ENCODE data around the gene HOXD12.

Gene HOXD12

GRCh38 chr2:176099728-176100546, at the start of gene HOXD12:
Gene HOXD12, plus strand, starts transcription at chr2:176099795. Its CDS starts 7 bp downstream, at chr2:176099802.
- no peak for DNase-seq

DNA sequence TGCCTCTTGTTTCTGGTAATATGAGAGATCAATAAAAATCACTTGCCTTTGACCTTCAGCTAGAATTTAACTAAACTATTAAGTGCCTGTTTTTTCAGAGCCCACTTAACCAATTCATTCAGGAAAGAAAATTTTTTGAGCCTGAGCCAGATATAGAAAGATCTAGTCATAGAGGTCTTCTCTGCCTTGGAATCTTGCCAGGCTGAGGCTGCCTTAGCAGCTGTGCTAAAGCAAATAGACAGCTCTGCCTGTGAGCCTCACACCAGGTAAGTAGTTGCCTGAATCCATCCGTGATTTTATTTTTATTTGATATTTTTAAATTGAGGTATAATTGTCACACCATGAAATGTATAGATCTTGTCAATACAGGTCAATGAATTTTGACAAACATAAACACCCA, 43.2 kb upstream of the HOXD12 start:
- peak; percentile 26 for DNase-seq

GRCh38 chr2:176063958-176064357, 35.6 kb upstream of the HOXD12 start:
- no peak for DNase-seq

DNA sequence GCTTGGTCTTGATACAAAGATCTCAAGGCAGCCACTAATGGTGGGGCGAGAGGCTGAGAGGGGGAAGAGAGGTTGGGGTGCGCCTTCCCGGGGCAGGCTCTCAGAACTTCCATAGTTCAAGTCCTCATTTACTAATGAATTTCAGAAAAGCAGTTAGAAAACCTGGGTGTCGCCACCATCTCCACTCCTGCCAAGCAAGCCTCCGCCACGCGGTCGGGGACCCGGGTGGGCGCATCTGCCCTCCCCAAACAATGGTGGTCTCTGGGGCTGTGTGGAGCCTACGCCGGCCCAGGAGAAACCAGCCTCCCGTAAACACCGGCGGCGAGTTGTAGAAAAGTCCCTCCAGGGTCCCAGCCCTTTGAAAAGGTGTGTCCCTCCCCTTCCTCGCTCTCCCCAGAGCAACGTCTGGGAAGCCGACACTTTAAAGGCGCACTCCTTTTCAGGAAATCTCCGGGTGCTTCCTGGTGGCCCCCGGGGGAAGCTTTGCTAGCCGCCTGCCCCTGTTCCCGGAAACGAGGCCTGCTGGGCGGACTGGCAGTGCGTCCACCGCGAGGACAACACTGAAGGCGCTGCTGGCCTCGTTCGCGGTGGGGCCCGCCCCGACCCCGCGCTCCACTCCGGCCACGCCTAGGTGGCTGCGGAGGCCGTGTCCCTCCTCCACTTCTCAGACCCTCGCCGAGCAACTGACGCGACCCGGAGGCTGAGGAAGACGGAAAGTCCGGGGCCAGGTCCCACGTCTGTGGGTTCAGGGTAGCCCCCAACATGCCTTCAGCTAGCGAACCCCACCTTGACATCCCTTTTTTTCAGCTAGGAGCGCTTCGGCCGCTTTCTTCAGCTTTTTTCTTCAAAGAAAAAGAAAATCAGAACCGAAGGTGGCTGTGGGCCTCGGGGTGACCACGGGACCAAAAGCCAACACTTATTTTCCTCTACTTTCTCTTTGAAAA, 32.7 kb upstream of the HOXD12 start:
- DNase-seq = no peak

DNA sequence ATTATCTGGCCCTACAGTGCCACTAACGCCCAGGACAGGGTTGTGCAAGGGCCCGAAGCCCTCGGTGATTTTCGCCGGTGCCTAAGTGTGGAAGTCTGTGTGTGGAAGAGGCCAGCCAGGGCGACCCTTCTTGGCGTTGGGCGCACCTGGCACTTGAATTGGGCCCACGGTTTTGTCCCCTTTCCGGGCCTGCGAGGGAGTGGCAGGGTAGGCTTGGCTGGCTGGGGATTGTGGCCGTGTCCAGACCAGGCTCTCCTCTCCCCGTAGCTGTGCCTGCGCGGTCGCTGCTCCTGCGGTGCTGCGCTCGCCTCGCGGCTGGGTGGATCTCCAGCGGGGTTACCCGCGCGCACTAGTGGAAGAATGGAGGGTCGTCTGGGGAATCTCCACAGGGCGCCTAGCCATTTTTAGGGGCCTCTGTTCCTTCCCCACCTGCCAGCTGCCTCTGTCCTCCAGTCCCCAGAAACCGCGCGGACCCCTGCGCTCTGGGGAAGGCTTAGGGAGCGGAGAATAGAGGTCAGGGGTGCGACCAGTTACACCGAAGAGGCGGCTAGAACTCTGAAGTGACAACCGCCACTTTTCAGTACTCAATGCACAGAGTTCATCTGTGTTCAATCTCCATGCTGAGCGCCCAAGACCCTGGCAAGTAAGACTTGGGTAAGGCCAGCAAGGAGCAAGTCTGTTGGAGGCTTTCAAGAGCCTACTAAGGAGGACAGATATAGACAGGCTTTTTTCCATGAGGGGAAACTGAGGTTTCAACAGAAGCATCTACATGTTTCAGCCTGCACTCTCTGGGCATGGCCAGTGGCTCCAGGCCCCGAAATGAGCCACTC, 31.8 kb upstream of the HOXD12 start:
- no peak for DNase-seq

GRCh38 chr2:176068419-176068832, 31.2 kb upstream of the HOXD12 start:
- DNase-seq = no peak

DNA sequence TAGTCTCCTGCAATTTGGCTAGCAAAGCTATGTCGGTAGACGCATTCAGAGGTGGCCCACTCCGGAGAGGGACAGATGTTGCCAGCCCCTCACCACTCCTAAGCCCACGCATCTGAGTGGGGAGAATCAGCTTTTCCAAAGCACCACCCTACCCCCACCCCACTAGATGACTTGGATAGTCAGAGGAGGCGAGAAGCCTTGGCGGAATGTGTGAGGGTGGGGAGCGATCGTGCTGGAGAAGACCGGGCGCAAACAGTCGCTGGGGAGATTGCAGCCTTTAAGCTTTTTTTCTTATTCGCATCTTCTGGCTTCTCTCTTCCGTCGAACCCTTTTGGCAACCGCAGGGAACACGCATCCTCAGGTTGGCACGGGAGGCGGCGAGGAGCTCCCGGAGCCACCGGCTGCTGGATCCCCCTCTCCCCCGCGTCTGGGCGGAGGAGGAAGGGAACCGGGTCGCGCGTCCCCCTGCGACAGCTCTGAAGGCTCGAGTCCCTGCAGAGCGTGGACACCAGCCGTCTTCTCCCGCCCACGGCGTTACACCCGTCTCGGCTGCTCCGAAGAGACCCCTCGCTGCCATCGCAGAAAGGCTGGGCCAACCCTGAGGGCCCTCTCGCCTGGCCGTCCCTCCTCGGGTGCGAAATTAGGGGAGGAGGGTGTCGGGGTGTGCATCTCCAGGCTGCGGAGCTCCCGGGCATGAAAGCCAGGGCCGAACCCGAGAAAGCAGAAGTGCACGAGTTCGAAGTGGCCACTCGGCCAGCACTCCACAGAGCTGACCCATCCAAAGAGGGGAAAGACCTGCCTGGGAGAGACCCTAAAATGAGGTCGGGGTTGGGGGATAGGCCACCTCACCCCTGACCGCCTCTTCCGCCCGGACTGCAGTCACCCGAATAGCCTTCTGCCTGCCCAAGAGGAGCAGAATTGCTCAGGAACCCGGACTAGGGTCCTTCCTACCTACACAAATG, 28.0 kb upstream of the HOXD12 start:
- no peak for DNase-seq

DNA sequence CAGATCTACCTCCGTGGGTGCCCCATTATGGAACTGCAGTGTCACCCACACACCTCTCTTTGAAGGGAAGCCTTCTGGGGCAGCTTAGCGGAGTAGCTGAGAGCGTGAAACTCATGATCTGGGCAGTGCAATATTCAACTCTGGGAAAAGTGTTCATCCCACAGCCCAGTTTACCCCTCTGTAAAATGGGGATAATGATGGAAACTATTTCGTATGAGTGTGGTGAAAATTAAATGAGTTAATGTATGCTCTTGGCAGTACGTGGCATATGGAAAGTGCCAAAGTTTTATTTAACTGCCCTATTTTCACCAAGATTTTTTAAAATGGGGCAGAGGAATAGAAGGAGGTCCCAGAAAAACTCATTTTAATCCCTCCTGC, 27.3 kb upstream of the HOXD12 start:
- DNase-seq = no peak

DNA sequence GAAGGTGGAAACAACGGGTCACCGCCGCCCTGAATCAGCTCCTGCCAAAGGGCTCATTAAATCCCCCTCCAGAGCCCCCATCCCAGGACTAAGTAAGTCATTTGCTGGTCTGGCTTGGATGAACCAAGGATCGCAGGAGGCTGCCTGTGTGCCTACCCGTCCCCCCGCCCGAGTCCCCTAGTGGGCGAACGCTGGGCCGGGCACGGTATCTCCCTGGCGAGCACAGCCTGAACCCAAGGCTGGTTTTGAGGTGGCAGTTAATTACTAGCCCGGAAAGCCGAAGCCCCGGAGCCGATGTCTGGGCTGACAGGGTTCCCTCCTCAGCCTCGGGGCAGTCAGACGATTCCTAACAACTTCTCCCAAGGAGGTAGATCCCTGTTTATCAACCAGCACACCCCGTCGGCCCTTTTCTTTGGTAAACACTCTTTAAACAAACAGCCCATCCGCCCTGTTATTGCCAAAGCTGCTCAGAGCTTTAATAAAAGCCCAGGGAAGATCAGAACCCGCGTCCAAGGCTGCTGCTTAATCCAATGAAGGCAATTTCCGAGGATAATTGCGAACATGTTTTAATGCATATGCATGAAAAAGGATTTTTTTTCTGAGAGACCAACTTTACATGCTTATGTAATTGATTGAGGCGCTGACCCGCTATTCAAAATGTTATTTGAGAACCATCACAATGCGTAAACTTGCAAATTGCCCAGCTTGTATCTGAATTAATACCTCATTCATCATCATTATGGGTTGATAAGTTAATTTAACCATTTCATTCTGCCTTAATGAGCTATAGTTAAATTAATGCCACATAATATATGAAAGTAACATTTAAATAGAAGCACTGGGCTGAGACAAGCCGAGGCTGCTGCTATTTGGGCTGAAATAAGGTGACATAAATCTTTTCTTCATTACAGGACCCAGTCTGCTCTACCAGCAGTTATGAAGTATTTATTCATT, 26.4 kb upstream of the HOXD12 start:
- DNase-seq = no peak

DNA sequence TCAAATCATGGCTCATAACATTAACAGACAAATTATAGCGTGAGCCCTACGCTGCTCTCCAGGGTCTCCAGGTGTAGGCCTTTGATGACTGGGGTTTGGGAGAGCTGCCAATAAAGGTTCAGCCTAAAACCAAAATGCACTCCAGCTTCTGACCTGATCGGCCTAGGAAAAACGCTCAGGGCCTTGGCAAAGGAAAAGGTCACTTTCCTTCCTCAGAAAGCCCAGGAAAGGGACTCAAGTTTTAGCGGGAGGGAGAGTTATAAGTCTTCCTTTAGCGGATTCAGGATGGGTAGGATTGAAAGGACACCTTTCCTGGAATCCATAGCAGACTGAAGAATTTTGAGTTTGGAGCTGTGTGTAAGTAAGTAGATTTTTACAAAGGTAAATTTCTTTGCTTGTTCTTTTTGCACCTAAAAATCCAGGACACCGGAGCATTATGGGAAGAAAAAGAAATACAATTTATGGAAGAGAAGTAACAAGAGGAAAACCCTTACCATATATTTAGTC, 24.6 kb upstream of the HOXD12 start:
- no peak for DNase-seq

DNA sequence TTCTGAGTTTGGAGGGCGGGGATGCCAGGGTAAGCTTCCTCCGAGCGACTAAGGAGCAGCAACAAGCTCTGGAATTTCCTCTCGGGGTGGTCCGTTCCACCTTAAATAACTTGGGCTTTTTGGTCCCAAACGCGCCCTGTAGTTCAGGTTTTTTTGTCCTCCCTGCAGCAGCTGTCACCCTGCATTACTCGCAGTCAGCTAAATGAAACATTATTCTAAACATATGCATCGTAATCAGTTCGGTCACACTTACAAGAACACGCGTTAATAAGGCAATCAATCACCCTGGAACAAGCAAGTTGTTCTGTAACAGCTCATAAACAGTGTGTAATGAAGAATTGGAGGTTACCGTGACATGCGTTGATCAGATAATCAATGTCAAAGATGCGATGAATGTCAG, 24.1 kb upstream of the HOXD12 start:
- DNase-seq = no peak

DNA sequence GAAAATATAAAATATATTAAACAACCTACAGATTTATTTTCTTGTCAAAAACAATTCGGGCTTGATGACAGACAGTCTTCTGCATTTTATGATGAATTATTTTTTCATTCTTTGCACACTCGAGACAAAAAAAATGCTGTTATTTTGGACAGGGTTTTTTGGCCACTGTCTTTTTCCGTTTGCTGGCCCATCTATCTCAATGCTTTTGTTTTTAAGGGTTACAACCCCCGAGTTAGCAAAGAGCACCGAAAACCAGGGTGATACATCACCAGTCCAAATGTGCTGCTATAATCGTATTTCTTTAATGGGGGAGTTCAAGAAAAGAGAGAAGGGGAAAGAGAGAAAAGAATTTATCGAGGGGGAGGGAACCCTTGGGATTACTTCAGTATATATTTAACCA, 23.5 kb upstream of the HOXD12 start:
- DNase-seq = no peak

GRCh38 chr2:176076796-176077195, 22.8 kb upstream of the HOXD12 start:
- DNase-seq = no peak

- DNase-seq = no peak
Observed at GRCh38 chr2:176078541-176079284, 20.9 kb upstream of the HOXD12 start.

GRCh38 chr2:176079285-176079830, 20.2 kb upstream of the HOXD12 start:
- DNase-seq = no peak

DNA sequence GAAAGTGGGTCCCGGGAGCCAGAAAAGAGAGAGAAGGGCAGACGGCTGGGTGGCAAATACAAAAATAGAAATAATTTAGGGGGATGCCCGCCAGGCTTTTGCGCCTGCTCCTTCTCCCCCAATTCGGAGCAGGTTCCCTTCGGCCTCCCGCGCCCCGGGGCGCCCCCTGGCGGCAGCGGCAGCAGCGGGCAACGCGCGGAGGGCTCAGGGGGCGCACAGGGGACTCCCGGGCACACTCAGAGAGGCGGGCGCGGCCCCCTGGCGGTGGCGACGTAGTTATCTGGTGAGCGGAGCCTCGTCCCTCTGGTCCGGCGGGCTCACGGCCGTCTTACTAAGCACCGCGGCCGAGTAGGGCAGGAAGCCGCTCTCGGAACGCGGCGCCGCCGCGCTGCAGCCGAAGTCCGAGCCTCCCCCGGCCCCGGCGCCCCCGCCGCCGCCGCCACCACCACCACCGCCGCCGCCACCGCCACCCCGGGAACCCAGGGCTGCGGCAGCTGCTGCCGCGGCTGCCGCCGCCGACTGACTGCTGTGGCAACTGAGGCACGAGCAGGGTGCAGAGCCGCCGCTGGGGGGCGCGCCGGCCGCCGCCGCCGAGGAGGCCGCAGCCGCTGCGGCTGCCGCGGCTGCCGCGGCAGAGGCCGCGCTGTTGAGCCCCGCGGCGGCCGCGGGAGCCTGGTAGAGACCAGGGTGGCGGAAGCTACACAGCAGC, 19.6 kb upstream of the HOXD12 start:
- peak; percentile 58 for DNase-seq

DNA sequence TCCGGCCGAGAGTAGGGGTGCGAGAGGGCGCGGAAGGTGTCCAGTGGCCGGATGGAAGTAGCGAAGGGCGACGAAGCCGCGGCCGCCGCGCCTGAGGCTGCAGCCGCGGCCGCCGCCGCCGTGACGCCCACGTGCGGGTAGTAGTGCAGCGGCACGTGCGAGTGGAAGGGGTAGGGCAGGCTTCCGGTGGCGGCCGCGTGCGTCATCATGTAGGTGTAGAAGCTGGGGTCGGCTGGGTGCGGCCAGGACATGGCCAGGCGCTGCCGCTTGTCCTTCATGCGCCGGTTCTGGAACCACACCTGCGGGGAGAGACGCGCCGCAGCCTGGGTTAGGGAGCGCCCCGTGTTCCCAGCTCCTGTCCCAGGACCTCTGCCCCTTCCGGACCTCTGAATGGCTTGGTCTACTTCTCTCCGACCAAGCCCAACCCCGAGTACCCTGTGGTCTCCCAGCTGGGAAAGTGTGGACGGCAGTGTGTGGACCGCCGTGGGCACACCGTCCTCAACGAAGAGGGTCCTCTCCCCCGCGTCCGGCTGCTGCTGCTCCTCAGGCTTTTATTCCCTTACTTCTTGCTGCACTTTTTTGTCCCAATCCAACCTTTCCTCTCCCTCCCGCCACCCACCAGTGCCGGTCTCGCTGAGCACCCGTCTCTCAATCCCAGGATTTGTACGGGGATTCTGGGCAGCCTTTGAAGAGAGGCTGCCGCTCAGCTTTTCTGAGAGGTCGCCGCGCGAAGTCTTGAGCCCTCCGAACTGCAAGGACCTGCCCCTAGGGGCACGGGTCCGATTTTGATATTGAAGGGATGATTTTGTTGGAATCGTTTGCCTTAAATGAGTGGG, 18.8 kb upstream of the HOXD12 start:
- DNase-seq = no peak

GRCh38 chr2:176081376-176081836, 18.2 kb upstream of the HOXD12 start:
- DNase-seq = no peak
